IPS-11a (cell line): ENCODE measurements around the gene RLN2.
"Not testable (repeated sequence)": the region's sequence is repeated elsewhere in the genome, so short reads cannot be mapped to it uniquely, and the experiment has no call there.

ENCODE experiments used
- H3K4me3 ChIP-seq: one replicate; pipeline ENCODE4 v1.5.1; 2013; ENCODE audit warnings: low read depth, low read length, control low read depth

RLN2 gene

GRCh38 chr9:5303840-5304795 is at the start of gene RLN2:
RLN2 (minus strand) TSS chr9:5304716; CDS start chr9:5304580, 136 bp downstream.
- H3K4me3 ChIP-seq, result not testable (repeated sequence)

- H3K4me3 ChIP-seq, result no peak overlapping the region
Measured at GRCh38 chr9:5354184-5354583, 49.7 kb upstream of the RLN2 start.

- no peak overlapping the region for H3K4me3 ChIP-seq
Measured at GRCh38 chr9:5352637-5353248, 48.2 kb upstream of the RLN2 start.

- H3K4me3 ChIP-seq, result not testable (repeated sequence)
Measured at GRCh38 chr9:5338992-5339981, 34.8 kb upstream of the RLN2 start, which contains the start of gene RLN1. RLN1 (minus strand) TSS chr9:5339876; CDS start chr9:5339746, 130 bp downstream.

- H3K4me3 ChIP-seq, result no peak overlapping the region
Measured at GRCh38 chr9:5336688-5337087, 32.2 kb upstream of the RLN2 start.

GRCh38 chr9:5331276-5331675 is 26.8 kb upstream of the RLN2 start:
- H3K4me3 ChIP-seq, result not testable (repeated sequence)

GRCh38 chr9:5326893-5327548 is 22.5 kb upstream of the RLN2 start:
- no peak overlapping the region for H3K4me3 ChIP-seq

GRCh38 chr9:5326187-5326586 is 21.7 kb upstream of the RLN2 start:
- no peak overlapping the region for H3K4me3 ChIP-seq

GRCh38 chr9:5321601-5322000 is 17.1 kb upstream of the RLN2 start:
- not testable (repeated sequence) for H3K4me3 ChIP-seq

- H3K4me3 ChIP-seq, result no peak overlapping the region
Measured at GRCh38 chr9:5321058-5321457, 16.5 kb upstream of the RLN2 start.

- H3K4me3 ChIP-seq, result not testable (repeated sequence)
Measured at GRCh38 chr9:5316406-5316805, 11.9 kb upstream of the RLN2 start.

- H3K4me3 ChIP-seq, result no peak overlapping the region
Measured at GRCh38 chr9:5315187-5315923, 10.8 kb upstream of the RLN2 start.

- no peak overlapping the region for H3K4me3 ChIP-seq
Measured at GRCh38 chr9:5310851-5311250, 6.3 kb upstream of the RLN2 start.

- no peak overlapping the region for H3K4me3 ChIP-seq
Measured at GRCh38 chr9:5305741-5306140, 1.2 kb upstream of the RLN2 start.

- no peak overlapping the region for H3K4me3 ChIP-seq
Measured at GRCh38 chr9:5301544-5301943, 3.0 kb downstream of the RLN2 start.

GRCh38 chr9:5292141-5292540 is 12.4 kb downstream of the RLN2 start:
- no peak overlapping the region for H3K4me3 ChIP-seq

GRCh38 chr9:5288591-5288990 is 15.9 kb downstream of the RLN2 start:
- H3K4me3 ChIP-seq, result no peak overlapping the region

- H3K4me3 ChIP-seq, result no peak overlapping the region
Measured at GRCh38 chr9:5286262-5286661, 18.3 kb downstream of the RLN2 start.

- H3K4me3 ChIP-seq, result no peak overlapping the region
Measured at GRCh38 chr9:5278486-5278885, 26.0 kb downstream of the RLN2 start.

GRCh38 chr9:5274770-5275169 is 29.7 kb downstream of the RLN2 start:
- no peak overlapping the region for H3K4me3 ChIP-seq
